Neuronal stem cell (in vitro differentiated cells): ENCODE results near the gene CEMIP. TPM values are rescaled to one million over a fixed set of nuclear protein-coding genes. Genes with fewer than 3 reads are reported as not detected.
A peak's percentile ranks its signal among the peaks of the same experiment; 100 is the strongest.

Experiments used
- DNase-seq: peaks from one replicate; pipeline ENCODE4 v3.0.0-alpha.2; 2013; ENCODE audit warnings: low spot score
- H2AFZ ChIP-seq: one replicate; pipeline ENCODE4 v1.6.1; 2013; ENCODE audit warnings: mild to moderate bottlenecking, low read length, inconsistent platforms
- H2AK5ac ChIP-seq: 2 replicates; pipeline ENCODE4 v1.6.1; 2013; ENCODE audit warnings: low read depth, mild to moderate bottlenecking, inconsistent platforms, low read length, moderate library complexity, mixed read lengths
- H2BK120ac ChIP-seq: 2 replicates; pipeline ENCODE4 v1.6.1; 2013; ENCODE audit warnings: low read depth, mild to moderate bottlenecking, inconsistent platforms, low read length, moderate library complexity, mixed read lengths
- H2BK12ac ChIP-seq: one replicate; pipeline ENCODE4 v1.6.1; 2013; ENCODE audit warnings: low read length, inconsistent platforms
- H2BK15ac ChIP-seq: 2 replicates; pipeline ENCODE4 v1.6.1; 2013; ENCODE audit warnings: mild to moderate bottlenecking, low read length, inconsistent platforms, mixed read lengths
- H2BK5ac ChIP-seq: one replicate; pipeline ENCODE4 v1.6.1; 2013; ENCODE audit warnings: inconsistent platforms, mild to moderate bottlenecking, low read length, moderate library complexity
- H3K14ac ChIP-seq: one replicate; pipeline ENCODE4 v1.6.1; 2013; ENCODE audit warnings: low read length, inconsistent platforms
- H3K18ac ChIP-seq: 2 replicates; pipeline ENCODE4 v1.6.1; 2013; ENCODE audit warnings: low read length, inconsistent platforms
- H3K23ac ChIP-seq: 2 replicates; pipeline ENCODE4 v1.6.1; 2013; ENCODE audit warnings: low read depth, mild to moderate bottlenecking, mixed read lengths, low read length, inconsistent platforms; ENCODE audit not compliant: poor library complexity
- H3K27ac ChIP-seq: replicated peaks from 3 replicates; pipeline ENCODE4 v1.5.1; 2013; ENCODE audit warnings: low read length, inconsistent platforms
- H3K27me3 ChIP-seq, 3 experiments: 2 replicates each; pipeline ENCODE4 v1.6.1; 2013; ENCODE audit warnings: low read length in 3 of 3, mild to moderate bottlenecking in 2 of 3, inconsistent platforms in 1 of 3, low read depth in 1 of 3, mixed read lengths in 1 of 3, moderate library complexity in 1 of 3; ENCODE audit not compliant: control insufficient read depth in 3 of 3, insufficient read depth in 3 of 3
- H3K36me3 ChIP-seq, 2 donors: replicated peaks in 1 of 2; 2 replicates each; pipeline ENCODE4 v1.6.1; 2013; ENCODE audit warnings: low read length in 2 of 2; ENCODE audit not compliant: control insufficient read depth in 2 of 2, insufficient read depth in 2 of 2
- H3K4ac ChIP-seq: 2 replicates; pipeline ENCODE4 v1.6.1; 2013; ENCODE audit warnings: inconsistent platforms, mild to moderate bottlenecking, low read length, moderate library complexity
- H3K4me1 ChIP-seq, 2 donors: 1 replicate in 1 of 2; 2 replicates in 1 of 2; pipeline ENCODE4 v1.6.1; 2013; ENCODE audit warnings: low read length in 2 of 2, low read depth in 1 of 2; ENCODE audit not compliant: control insufficient read depth in 2 of 2, insufficient read depth in 1 of 2
- H3K4me2 ChIP-seq: one replicate; pipeline ENCODE4 v1.6.1; 2013; ENCODE audit warnings: mild to moderate bottlenecking, low read length, inconsistent platforms; ENCODE audit not compliant: insufficient read depth, poor library complexity, severe bottlenecking
- H3K4me3 ChIP-seq, 2 donors: 2 replicates each; pipeline ENCODE4 v1.5.1; 2013; ENCODE audit warnings: low read length in 2 of 2, mild to moderate bottlenecking in 2 of 2, inconsistent platforms in 1 of 2, moderate library complexity in 1 of 2
- H3K79me1 ChIP-seq: one replicate; pipeline ENCODE4 v1.6.1; 2013; ENCODE audit warnings: low read depth, mild to moderate bottlenecking, inconsistent platforms, low read length, moderate library complexity
- H3K9ac ChIP-seq: one replicate; pipeline ENCODE4 v1.6.1; 2013; ENCODE audit warnings: mild to moderate bottlenecking, low read depth, low read length, inconsistent platforms; ENCODE audit not compliant: poor library complexity
- H3K9me3 ChIP-seq, 2 donors: replicated peaks in 1 of 2; 2 replicates each; pipeline versions ENCODE3 to v1.6.1; 2013; ENCODE audit warnings: low read length in 2 of 2, mild to moderate bottlenecking in 2 of 2, inconsistent platforms in 1 of 2, low read depth in 1 of 2, mixed read lengths in 1 of 2, moderate library complexity in 1 of 2; ENCODE audit not compliant: control insufficient read depth in 2 of 2, insufficient read depth in 1 of 2
- H4K8ac ChIP-seq: one replicate; pipeline ENCODE4 v1.6.1; 2013; ENCODE audit warnings: low read depth, mild to moderate bottlenecking, inconsistent platforms, low read length, moderate library complexity
- H4K91ac ChIP-seq: one replicate; pipeline ENCODE4 v1.6.1; 2013; ENCODE audit warnings: low read length, low read depth, mild to moderate bottlenecking, inconsistent platforms; ENCODE audit not compliant: poor library complexity
- WGBS, 2 donors: extraction: QIAGEN DNeasy Blood & Tissue Kit; methylation state at CpG; one replicate each; pipeline ENCODE4 v1.1.7; 2013; ENCODE audit warnings: missing lambda C conversion rate in 2 of 2, mixed read lengths in 1 of 2; ENCODE audit not compliant: insufficient read length in 2 of 2, insufficient replicate concordance in 1 of 2; ENCODE audit errors: extremely low coverage in 2 of 2; 5-methylcytosine and 5-hydroxymethylcytosine counted together
- small RNA-seq: library from polyadenylated mRNA; stranded (forward); fragments of <200 nt; extraction: miRNeasy Mini kit (QIAGEN cat#:217004); gene quantifications from one replicate; pipeline ENCODE3, GENCODE V24; 2013; ENCODE audit not compliant: insufficient read depth

CEMIP gene

GRCh38 chr15:81000624-81001151 lies 221.5 kb downstream of the CEMIP start, which contains the start of gene TLNRD1:
TSS of gene TLNRD1 (plus strand) at chr15:81000923. CDS start at chr15:81002272, 1,349 bp downstream.
- Histone ChIP-seq H4K8ac (no peak within 1 kb of the TSS), H3K4me3 (peak within 1 kb of the TSS; percentile 59 to 96), H2BK12ac (peak within 1 kb of the TSS; percentile 5), H3K27ac (peak within 1 kb of the TSS; percentile 79), H2BK15ac (peak within 1 kb of the TSS; percentile 52), H4K91ac (no peak within 1 kb of the TSS), H3K27me3 (peaks cover 0 to 5% (median 0%) of the 10 kb centered on the region in 3 experiments), H2AK5ac (peak within 1 kb of the TSS; percentile 83), H2BK120ac (peak within 1 kb of the TSS; percentile 100), H3K9me3 (peaks cover 5 to 12% of the 10 kb centered on the region in 2 donors), H2BK5ac (peak within 1 kb of the TSS; percentile 84), H3K4me1 (peaks cover 7 to 9% of the 10 kb centered on the region in 2 donors), H3K18ac (peak within 1 kb of the TSS; percentile 100), H3K23ac (peak within 1 kb of the TSS; percentile 100), H3K4ac (peak within 1 kb of the TSS; percentile 38), H3K36me3 (peaks cover 7 to 33% of the 10 kb centered on the region in 2 donors), H3K14ac (peak within 1 kb of the TSS; percentile 63), H3K9ac (peak within 1 kb of the TSS; percentile 94), H3K4me2 (peak within 1 kb of the TSS; percentile 88), H3K79me1 (peaks cover 15% of the 10 kb centered on the region), H2AFZ (peak within 1 kb of the TSS; percentile 99)
- peak; percentile 85 for DNase-seq
- no CpG with 5 or more reads among the region's 66 CpGs for WGBS, 2 donors

Small RNAs within 50 kb of the gene (small RNA-seq; reads per million reads assigned to genes)
- gene MIR4514 (not detected), gene MIR549A (not detected)
